PC-9 (cell line): ENCODE measurements around the gene CABLES2. TPM values are rescaled to one million over a fixed set of nuclear protein-coding genes. Genes with fewer than 3 reads are reported as not detected.

ENCODE experiments used
- BruUV-seq: library from RNA; stranded (reverse); fragments of 400-500 nt; replicated peaks from 2 replicates; lab custom pipeline; 2021; lab: Mats Ljungman, UMichigan
- CTCF ChIA-PET: fragments of 300-600 bp; sonication (Branson Sonifier 250); formaldehyde crosslinking; loops from one replicate; lab custom pipeline; 2022; ENCODE audit warnings: antibody characterized with exemption; lab: Charles Lee
- POLR2A ChIA-PET: fragments of 300-600 bp; sonication (Branson Sonifier 250); formaldehyde crosslinking; loops from one replicate; lab custom pipeline; 2022; ENCODE audit warnings: antibody characterized with exemption; ENCODE audit not compliant: unreplicated experiment; lab: Charles Lee
- DNase-seq, 2 experiments: peaks; one replicate each; pipeline versions ENCODE4 v3.0.0 to v3.0.0-alpha.2; 2015 to 2022; ENCODE audit warnings: mixed read lengths in 1 of 2
- H2AFZ ChIP-seq: fragments of 200-600 bp; sonication (generic); 2 replicates; pipeline ENCODE4 v1.8.1; 2017; ENCODE audit warnings: antibody characterized with exemption
- H3F3A ChIP-seq: fragments of 200-600 bp; sonication (generic); 2 replicates; pipeline ENCODE4 v1.8.1; 2017; ENCODE audit warnings: antibody characterized with exemption, mild to moderate bottlenecking, low read depth; ENCODE audit not compliant: insufficient read depth
- H3K27ac ChIP-seq: fragments of 200-600 bp; sonication (generic); 2 replicates; pipeline ENCODE4 v1.6.1; 2016; ENCODE audit warnings: mixed run types
- H3K27me3 ChIP-seq: fragments of 200-600 bp; sonication (generic); 2 replicates; pipeline ENCODE4 v1.6.1; 2016; ENCODE audit warnings: low read depth, mixed run types; ENCODE audit not compliant: insufficient read depth
- H3K36me3 ChIP-seq: fragments of 200-600 bp; sonication (generic); 2 replicates; pipeline ENCODE4 v1.6.1; 2016; ENCODE audit warnings: low read depth, mixed run types
- H3K4me1 ChIP-seq: fragments of 200-600 bp; sonication (generic); replicated peaks from 2 replicates; pipeline ENCODE4 v1.6.1; 2016; ENCODE audit warnings: mixed run types; ENCODE audit not compliant: insufficient read depth
- H3K4me2 ChIP-seq: fragments of 200-600 bp; sonication (generic); 2 replicates; pipeline ENCODE4 v1.6.1; 2017; ENCODE audit warnings: mixed run types
- H3K4me3 ChIP-seq: fragments of 200-600 bp; sonication (generic); 2 replicates; pipeline ENCODE4 v1.6.1; 2016; ENCODE audit warnings: mixed run types
- H3K79me2 ChIP-seq: fragments of 200-600 bp; sonication (generic); 2 replicates; pipeline ENCODE4 v1.6.1; 2017; ENCODE audit warnings: low read depth, mixed run types
- H3K9me2 ChIP-seq: fragments of 200-600 bp; sonication (generic); 2 replicates; pipeline ENCODE4 v1.8.1; 2017; ENCODE audit warnings: mild to moderate bottlenecking; ENCODE audit not compliant: insufficient read depth
- H3K9me3 ChIP-seq: fragments of 200-600 bp; sonication (generic); 2 replicates; pipeline ENCODE4 v1.8.1; 2016; ENCODE audit warnings: low read depth; ENCODE audit not compliant: insufficient read depth
- H4K20me1 ChIP-seq: fragments of 200-600 bp; sonication (generic); 2 replicates; pipeline ENCODE4 v1.8.1; 2017; ENCODE audit not compliant: insufficient read depth
- CTCF ChIP-seq: fragments of 200-600 bp; sonication (generic); conservative IDR thresholded peaks from 2 replicates; pipeline ENCODE4 v1.6.1; 2017; ENCODE audit warnings: mixed run types, antibody characterized with exemption, mild to moderate bottlenecking, moderate library complexity
- EZH2 ChIP-seq: fragments of 200-600 bp; sonication (generic); IDR thresholded peaks from 2 replicates; pipeline ENCODE4 v1.8.0; 2017; ENCODE audit warnings: antibody characterized with exemption, low read depth
- intact Hi-C: fragments of 100-400 bp; cut with micrococcal nuclease; formaldehyde crosslinking; loops from one replicate; pipeline ENCODE4 v1.10.0; 2022; ENCODE audit not compliant: unreplicated experiment
- total RNA-seq: library from RNA; stranded (reverse); gene quantifications from 2 replicates; pipeline ENCODE4 v1.2.3, GENCODE V29; 2021

The CABLES2 gene
- total RNA-seq, 1 experiment from 2014 or later, result 14.1 TPM

- Histone ChIP-seq H3K4me3 (no peak overlapping the region), H3K27ac (no peak overlapping the region), H4K20me1 (no peaks in the 10 kb centered on the region), H3K4me2 (no peak overlapping the region), H3K79me2 (no peaks in the 10 kb centered on the region), H3K4me1 (no peaks in the 10 kb centered on the region), H3K36me3 (no peaks in the 10 kb centered on the region), H3F3A (no peaks in the 10 kb centered on the region), H3K9me3 (no peaks in the 10 kb centered on the region), H3K27me3 (peaks cover 81% of the 10 kb centered on the region), H2AFZ (no peak overlapping the region), H3K9me2 (no peaks in the 10 kb centered on the region)
- CTCF ChIA-PET, result no interaction called here
- BruUV-seq, result no TSS peak
- intact Hi-C loops, result no loop called here
- no peak for DNase-seq
- TF ChIP-seq EZH2 (no peak), CTCF (no peak)
- POLR2A ChIA-PET, result no interaction called here
Measured at GRCh38 chr20:62441987-62442539, 35.0 kb upstream of the CABLES2 start.

- no TSS peak for BruUV-seq
- Histone ChIP-seq H3K27me3 (peaks cover 85% of the 10 kb centered on the region), H4K20me1 (no peaks in the 10 kb centered on the region), H3K9me2 (no peaks in the 10 kb centered on the region), H3K4me2 (no peak overlapping the region), H3K4me3 (no peak overlapping the region), H2AFZ (no peak overlapping the region), H3F3A (no peaks in the 10 kb centered on the region), H3K9me3 (no peaks in the 10 kb centered on the region), H3K36me3 (no peaks in the 10 kb centered on the region), H3K27ac (no peak overlapping the region), H3K4me1 (no peaks in the 10 kb centered on the region), H3K79me2 (no peaks in the 10 kb centered on the region)
- DNase-seq, result no peak
- intact Hi-C loops, result no loop called here
- CTCF ChIA-PET, result no interaction called here
- no peak for TF ChIP-seq EZH2
- no peak for TF ChIP-seq CTCF
- POLR2A ChIA-PET, result interaction anchor here (0.6 kb wide), 1 partner anchor 435 kb away, joined by 3 read pairs; no protein-coding TSS in a partner anchor
Measured at GRCh38 chr20:62439218-62439617, 32.1 kb upstream of the CABLES2 start.

GRCh38 chr20:62437927-62438326, 30.8 kb upstream of the CABLES2 start:
- no TSS peak for BruUV-seq
- H3K4me3 ChIP-seq, result no peak overlapping the region
- intact Hi-C loops, result no loop called here
- H3K9me3 ChIP-seq, result no peaks in the 10 kb centered on the region
- no peak overlapping the region for H2AFZ ChIP-seq
- no peaks in the 10 kb centered on the region for H3K9me2 ChIP-seq
- TF ChIP-seq CTCF, result no peak
- TF ChIP-seq EZH2, result no peak
- ChIA-PET CTCF (no interaction called here), POLR2A (no interaction called here)
- H3K27me3 ChIP-seq, result peaks cover 80% of the 10 kb centered on the region
- DNase-seq, result no peak
- no peaks in the 10 kb centered on the region for H4K20me1 ChIP-seq
- no peaks in the 10 kb centered on the region for H3K4me1 ChIP-seq
- H3K36me3 ChIP-seq, result no peaks in the 10 kb centered on the region
- no peak overlapping the region for H3K27ac ChIP-seq
- no peaks in the 10 kb centered on the region for H3F3A ChIP-seq
- no peaks in the 10 kb centered on the region for H3K79me2 ChIP-seq
- no peak overlapping the region for H3K4me2 ChIP-seq
